ENCODE data around the gene ADAMTS4.
A peak's percentile ranks its signal among the peaks of the same experiment; 100 is the strongest.
"Not testable (repeated sequence)": the region's sequence is repeated elsewhere in the genome, so short reads cannot be mapped to it uniquely, and the experiment has no call there.

The ADAMTS4 gene, protein sequence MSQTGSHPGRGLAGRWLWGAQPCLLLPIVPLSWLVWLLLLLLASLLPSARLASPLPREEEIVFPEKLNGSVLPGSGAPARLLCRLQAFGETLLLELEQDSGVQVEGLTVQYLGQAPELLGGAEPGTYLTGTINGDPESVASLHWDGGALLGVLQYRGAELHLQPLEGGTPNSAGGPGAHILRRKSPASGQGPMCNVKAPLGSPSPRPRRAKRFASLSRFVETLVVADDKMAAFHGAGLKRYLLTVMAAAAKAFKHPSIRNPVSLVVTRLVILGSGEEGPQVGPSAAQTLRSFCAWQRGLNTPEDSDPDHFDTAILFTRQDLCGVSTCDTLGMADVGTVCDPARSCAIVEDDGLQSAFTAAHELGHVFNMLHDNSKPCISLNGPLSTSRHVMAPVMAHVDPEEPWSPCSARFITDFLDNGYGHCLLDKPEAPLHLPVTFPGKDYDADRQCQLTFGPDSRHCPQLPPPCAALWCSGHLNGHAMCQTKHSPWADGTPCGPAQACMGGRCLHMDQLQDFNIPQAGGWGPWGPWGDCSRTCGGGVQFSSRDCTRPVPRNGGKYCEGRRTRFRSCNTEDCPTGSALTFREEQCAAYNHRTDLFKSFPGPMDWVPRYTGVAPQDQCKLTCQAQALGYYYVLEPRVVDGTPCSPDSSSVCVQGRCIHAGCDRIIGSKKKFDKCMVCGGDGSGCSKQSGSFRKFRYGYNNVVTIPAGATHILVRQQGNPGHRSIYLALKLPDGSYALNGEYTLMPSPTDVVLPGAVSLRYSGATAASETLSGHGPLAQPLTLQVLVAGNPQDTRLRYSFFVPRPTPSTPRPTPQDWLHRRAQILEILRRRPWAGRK

DNA sequence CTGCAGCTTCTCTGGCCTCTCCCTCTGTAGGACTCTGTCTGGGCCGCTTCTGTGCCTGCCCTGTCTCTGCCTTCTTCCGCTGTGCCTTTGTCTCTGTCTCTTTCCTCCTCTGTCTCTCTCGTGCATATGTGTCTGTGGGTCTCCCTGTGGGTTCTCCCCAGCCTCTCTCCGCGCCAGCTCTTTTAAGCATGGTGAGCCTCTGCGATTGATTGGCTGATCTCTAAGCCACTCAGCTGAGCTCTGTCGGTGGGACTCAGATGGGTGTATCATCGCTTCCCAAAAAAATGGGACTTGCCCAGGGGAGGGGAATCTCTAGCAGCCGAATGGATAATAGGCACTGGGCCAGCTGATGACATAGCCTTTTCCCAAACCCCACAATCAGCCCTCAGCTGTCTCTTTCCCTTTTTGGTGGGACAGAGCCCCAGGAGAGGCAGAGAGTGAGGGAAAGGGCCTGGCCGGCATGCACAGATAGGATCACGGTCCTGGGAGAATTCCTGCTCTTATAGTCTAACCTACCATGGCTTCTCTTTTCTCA, at the start of gene ADAMTS4:
TSS of gene ADAMTS4 (minus strand) at position 158 of the 535 bp plus-strand sequence. CDS start 427 bp downstream, outside the sequence.
- DNase-seq (ENCODE audit: low read depth in 3 of 3, low spot score in 1 of 3) = no peak

DNA sequence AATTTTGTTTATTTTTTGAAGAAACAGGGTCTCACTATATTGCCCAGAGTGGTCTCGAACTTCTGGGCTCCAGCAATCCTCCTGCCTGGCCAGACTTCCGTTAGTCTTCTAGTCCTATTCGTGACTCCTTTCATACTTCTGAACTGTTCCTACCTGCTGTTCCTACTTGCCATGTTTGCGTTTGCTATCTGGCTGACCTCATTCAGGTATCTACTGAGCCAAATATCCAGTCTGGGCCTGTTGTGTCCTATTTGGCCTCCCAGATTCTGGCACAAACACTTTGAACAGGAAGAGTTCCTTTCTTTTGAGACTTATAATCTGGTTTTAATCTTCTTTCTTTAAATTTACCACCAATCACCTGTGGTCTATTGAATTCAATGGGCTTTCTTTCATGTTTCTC, 46.0 kb upstream of the ADAMTS4 start:
- DNase-seq (ENCODE audit: low read depth in 3 of 3, low spot score in 1 of 3) = no peak

DNA sequence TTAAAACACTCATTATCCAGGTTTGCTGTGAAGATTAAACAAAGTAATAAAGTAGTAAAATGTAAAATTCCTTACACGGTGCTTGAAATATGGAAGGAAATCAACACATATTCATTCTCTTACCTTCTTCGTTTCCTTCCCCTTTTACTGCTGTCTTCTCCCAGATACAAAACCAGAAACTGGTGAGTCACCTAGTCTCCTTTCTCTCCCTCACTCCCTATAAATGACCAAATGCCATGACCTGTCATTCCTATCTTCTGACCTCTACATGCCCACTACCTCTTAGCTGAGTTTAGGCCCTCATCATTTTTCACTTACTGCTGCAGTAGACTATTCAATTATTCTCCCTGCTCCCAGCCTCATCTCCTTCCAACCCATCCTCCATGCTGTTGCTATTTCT, 43.5 kb upstream of the ADAMTS4 start:
- DNase-seq (ENCODE audit: low read depth in 3 of 3, low spot score in 1 of 3) = no peak

DNA sequence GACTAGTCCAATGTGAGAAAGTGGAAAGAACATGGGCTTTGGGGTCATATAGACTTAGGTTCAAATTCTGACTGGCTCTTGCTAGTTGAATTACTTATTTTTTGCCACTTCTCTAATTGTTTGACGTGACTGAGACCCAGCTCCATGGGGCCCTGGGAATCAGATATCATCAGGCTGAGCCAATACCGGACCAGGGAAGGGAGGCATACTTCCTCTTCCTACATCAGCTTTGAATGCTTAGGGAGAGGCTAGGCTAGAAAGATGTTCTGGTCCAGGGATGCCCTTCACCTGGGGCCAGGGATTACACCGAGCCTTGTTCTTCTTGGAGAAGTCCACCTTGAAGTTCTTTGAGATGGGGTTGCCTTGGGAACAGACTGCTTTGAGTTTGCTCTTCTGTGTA, 42.8 kb upstream of the ADAMTS4 start:
- DNase-seq (ENCODE audit: low read depth in 3 of 3, low spot score in 1 of 3) = no peak

DNA sequence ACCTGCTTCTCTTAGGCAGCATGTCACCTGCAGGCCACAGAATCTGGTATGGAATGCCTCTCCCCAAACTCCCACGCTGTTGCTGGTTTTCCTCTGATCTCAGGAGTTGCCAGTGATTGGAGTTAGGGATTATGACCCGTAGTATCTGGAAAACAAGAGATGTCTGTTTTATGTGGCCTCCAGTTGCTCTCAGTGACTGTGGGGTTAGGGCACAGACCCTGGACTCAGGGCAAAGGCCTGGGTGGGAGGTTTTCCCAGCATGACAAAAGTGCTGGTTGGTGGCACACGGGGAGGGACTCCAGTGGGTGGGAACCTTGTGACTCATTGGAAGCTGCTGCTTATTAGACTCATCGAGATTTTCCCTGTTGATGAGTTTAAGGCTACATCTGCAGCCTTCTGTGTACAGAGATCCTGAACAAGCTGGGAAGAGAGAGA, 39.2 kb upstream of the ADAMTS4 start, which contains the start of gene NR1I3:
TSS of gene NR1I3 (minus strand) at position 165 of the 435 bp plus-strand sequence. CDS start 1,638 bp downstream, outside the sequence.
- no peak for DNase-seq (ENCODE audit: low read depth in 3 of 3, low spot score in 1 of 3)

DNA sequence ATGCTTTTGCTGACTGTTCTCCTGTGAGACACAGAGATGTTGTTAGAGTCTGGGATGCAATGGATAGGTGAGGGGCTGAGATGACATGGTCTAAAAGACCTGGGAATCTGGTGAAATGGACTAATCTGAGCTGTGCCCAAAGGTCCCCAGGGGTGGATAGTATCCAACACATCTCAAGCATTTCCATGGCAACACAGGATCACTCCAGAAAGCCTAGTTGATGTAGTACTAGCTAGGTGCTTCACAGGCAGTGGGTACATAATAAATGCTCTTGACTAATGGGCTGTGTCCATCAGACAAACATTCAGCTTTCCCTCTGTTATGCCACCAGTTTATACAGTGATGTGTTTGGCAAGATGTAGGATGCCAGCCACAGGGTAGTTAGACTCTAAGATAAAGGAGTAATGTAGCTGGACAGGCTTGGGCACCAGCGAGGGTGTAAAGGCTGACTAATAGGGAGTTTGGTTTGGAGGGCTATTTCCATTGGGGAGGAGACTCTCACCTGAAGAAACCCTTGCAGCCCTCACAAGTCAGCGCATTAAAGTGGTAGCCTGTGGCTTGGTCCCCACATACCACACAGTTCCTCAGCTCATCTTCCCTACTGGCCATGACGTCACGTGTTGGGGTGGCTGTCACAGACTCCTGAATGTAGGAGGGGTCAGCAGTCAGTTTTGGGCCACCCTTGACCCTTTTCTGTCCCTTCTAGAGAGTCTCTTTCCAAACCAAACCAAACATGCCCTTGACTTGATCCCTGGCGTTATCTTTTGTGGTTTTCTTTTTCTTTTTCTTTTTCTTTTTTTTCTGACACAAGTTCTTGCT, 37.3 kb upstream of the ADAMTS4 start:
- no peak for DNase-seq (ENCODE audit: low read depth in 3 of 3, low spot score in 1 of 3)

DNA sequence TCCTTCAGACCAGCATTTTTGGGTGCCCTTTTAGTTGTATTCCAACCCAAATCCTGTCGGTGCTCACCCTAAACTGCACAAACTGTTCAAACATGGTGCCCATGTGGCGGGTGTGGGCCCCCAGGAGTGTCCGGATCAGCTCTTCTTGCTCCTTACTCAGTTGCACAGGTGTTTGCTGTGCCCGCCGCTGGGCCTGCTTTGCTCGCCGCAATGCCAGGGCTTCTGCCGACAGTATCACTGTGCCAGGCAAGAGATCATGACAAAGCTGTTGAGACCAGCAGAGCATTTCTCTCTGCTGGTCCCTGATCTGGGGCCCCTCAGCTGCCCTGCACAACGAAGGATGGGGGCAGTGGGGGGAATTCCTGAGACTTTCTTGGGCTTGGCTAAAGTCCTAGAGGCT, 34.2 kb upstream of the ADAMTS4 start:
- DNase-seq (ENCODE audit: low read depth in 3 of 3, low spot score in 1 of 3) = no peak

DNA sequence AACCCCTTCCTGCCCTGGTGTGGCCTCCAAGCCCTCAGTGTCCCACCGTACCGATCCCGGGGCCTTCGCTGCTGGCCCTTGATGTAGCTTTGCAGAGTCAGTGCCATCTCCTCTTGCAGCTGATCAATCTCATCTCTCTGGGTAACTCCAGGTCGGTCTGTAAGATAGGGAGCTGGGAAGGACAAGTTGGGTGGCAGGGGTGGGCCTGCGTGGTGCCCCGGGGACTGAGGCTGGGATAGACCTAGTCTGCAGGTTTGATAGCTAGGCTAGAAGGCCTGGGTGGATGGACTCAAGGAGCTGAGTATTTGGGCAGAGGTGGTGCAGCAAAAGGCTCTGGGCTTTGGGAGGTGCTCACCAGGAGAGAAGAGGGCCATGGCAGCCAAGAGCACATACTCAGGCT, 31.9 kb upstream of the ADAMTS4 start:
- no peak for DNase-seq (ENCODE audit: low read depth in 3 of 3, low spot score in 1 of 3)

DNA sequence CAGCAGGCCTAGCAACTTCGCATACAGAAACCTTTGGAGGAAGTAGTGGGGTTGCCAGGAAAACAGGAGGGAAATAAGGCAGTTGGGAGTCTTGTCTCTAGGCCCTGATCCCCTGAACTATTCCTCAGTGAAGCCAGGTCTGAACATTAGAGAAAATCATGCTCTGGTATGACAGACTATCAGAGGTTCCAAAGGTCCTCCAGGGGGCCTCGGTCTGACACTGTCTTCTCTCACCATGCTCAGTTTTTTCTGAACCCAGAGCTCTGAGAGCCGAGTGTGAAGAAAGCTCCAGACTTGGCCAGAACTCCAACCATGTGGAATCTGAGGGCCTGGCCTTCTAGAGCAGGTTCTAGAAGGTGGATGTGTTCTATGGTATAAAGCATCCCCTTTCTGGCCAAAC, 31.0 kb upstream of the ADAMTS4 start:
- DNase-seq (ENCODE audit: low read depth in 3 of 3, low spot score in 1 of 3) = no peak

DNA sequence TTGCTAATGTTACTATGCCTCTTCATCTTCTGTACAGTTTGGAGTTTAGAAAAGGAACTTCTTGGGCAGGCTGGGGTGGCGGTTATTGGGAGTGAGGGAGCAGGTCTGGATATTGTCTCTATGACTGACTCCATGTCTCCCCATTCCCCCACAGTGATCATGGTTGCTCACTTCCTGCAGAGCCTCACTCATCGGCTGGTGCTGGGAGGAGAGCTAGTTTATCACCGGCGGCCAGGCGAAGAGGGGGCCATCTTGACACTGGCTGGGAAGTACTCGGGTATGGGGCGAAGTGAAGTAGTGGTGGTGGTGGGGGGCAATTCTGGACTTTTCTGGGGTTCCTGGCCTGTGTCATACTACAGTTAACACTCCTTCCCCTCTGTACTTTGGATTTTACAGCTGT, 29.2 kb upstream of the ADAMTS4 start:
- DNase-seq (ENCODE audit: low read depth in 3 of 3, low spot score in 1 of 3) = no peak

DNA sequence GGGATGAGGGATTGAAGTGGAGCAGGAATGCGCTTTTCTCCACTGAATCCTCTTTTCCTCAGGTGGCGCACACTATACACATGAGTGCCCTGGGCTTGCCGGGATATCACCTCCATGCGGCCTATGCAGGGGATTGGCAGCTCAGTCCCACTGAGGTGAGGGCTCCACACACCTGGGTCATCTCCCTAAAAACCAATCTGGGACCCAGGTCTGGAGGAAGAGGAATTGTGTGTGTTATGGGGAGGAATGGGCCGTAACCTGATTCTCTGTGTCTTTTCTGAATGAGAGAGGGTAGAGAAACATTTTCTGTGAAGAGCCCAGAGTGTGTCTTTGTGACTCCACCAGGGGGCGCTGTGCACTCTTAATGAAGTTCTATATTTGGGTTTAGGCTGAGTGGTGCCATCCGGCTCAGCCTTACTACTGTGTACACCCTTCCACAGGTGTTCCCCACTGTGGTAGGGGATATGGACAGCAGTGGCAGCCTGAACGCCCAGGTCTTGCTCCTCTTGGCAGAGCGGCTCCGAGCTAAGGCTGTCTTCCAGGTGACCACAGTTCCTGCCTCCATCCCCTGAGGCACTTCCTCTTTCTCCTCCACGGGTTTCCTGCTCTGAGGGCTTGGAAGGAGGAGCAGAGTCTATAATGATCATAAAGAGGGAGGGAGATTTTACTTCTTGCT, 28.5 kb upstream of the ADAMTS4 start:
- DNase-seq (ENCODE audit: low read depth in 3 of 3, low spot score in 1 of 3) = peak; percentile 75 to 89 (median 77)

DNA sequence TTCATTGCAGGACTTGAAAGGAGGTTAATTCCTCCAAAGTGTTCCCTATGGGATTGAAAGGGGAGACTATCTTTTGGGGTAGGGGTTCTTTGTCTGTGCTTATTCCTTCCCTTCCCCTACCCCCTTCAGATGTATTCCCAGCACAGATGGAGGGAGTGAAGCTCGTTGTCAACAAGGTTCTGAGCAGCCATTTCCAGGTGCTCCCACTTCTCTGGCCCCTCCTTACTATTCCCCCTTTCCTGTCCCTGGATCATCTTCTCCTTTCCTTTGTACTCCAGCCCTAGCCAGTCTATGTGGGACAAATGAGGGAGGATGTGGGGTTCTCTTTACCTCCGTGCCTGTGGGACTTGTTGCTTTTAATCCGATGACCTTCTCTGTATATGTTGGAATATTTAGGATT, 27.9 kb upstream of the ADAMTS4 start:
- DNase-seq (ENCODE audit: low read depth in 3 of 3, low spot score in 1 of 3) = no peak

DNA sequence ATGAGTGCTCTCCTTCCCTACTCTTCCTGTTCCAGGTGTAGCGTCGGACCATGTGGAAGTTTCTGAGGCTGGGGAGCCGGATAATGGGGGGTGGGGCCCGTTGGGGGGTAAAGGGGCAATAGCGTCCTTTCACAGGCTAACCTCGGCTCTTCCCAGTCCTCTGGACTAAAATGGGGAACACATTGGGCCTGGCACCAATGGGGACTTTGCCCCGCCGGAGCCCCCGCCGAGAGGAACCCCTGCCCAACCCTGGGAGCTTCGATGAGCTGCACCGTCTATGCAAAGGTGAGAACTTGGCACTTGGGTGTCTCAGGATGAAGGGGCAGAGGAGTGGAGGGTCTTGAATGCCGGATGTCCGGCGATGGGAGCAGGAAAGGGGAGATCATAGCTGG, 27.5 kb upstream of the ADAMTS4 start:
- no peak for DNase-seq (ENCODE audit: low read depth in 3 of 3, low spot score in 1 of 3)

DNA sequence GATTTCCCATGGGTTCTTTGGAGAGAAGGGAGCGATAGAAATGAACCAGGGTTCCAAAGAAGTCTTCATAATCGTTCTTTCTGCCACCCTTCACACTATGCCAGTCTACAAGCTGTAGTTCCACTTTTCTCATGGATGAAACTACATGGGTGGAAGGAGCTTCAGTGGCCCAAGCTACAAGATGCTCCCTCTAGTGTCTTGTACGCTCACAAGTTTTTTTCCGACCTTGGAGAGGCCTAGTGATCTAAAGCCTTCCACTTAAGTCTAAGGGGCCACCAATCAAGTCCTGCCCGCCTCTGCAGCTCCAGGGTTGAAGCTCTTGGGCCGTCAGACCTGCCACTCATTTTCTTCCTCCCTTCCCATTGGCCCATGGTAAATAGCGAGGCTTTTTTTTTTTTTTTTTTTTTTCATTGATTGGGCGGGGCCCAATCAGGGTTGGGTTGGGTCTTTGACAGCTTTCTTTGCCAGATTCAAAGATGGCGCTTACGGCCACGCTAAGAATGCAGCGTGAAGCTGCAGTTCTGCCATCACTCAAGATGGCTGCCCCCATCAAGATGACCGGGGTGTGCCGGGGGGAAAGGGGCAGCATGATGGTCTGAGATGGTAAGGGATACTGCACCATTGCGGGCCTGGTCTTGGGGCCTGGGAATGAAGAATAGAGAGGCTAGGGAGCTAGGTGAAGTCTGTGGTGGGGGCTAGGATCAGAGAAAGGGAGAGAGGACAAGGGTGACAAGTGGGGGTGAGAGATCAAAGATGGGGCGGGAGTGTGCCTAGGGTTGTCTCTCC, 26.9 kb upstream of the ADAMTS4 start, which contains the start of gene TOMM40L:
TSS of gene TOMM40L (plus strand) at position 527 of the 786 bp plus-strand sequence. CDS start 430 bp downstream, outside the sequence.
- DNase-seq (ENCODE audit: low read depth in 3 of 3, low spot score in 1 of 3) = peak; percentile 73 to 80 (median 73)

DNA sequence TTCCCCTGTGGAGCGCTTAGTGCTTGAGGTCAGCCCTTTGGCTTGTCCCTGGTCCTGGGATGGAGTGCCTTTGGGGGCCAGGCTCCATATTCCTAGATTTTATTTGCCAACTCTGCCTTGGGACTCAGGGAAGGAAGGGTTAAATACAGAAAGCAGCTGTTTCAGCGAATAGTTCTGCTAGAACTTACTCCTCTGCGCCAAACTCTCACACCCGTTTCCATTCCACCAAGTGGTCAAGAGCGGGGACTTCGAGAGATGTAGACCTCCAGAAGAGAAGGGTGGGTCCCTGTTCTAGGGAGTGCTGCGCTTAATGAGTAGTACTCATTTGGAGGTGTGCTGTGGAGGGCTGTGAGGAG, 26.3 kb upstream of the ADAMTS4 start:
- DNase-seq (ENCODE audit: low read depth in 3 of 3, low spot score in 1 of 3) = no peak

DNA sequence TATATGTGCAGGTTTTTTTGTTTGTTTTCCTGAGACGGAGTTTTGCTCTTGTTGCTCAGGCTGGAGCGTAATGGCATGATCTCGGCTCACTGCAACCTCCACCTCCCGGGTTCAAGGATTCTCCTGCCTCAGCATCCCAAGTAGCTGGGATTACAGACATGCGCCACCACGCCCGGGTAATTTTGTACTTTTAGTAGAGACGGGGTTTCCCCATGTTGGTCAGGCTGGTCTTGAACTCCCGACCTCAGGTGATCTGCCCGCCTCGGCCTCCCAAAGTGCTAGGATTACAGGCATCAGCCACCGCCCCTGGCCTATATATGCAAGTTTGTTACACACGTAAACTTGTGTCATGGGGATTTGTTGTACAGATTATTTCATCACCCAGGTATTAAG, 25.8 kb upstream of the ADAMTS4 start:
- DNase-seq (ENCODE audit: low read depth in 3 of 3, low spot score in 1 of 3) = not testable (repeated sequence)

DNA sequence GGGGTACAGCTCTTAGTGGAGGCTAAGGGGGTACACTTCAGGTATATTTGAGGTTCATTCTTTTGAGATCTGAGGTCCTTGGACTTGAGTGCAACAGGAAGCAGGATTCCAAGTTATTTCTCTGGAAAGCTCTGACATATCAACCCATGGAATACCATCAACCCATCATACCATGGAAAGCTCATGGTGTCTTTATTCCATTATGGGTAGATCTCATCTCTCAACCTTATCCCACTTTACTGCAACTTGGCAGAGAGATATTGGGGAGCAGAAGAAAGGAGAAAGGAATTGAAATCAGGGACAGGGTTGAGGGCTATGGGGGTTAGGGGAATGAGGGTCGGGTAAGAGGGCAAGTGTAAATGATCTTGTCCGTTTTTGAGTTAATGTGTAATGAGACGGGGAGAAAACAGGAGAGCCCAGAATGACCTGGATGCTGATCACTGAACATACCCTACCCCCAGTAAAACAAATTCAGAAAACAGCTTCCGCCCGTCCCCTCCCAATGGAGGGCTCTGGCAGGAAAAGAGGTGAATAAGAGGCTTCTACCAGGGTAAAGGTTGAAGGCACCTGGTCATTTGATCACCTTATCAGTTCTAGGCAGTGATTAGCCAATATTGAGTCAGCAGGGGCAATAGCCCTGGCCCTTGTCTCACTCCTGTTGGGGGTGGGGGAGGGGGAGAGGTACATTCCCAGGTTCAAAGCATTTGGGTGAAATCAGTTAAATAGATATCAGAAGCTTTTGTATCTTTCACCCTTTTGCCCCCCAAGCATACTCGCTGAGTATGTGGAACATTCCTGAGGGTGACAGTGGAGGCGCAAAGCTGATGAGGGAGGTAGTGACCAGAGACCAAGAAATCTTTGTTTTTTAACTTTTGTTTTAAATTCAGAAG, 25.2 kb upstream of the ADAMTS4 start:
- no peak for DNase-seq (ENCODE audit: low read depth in 3 of 3, low spot score in 1 of 3)

DNA sequence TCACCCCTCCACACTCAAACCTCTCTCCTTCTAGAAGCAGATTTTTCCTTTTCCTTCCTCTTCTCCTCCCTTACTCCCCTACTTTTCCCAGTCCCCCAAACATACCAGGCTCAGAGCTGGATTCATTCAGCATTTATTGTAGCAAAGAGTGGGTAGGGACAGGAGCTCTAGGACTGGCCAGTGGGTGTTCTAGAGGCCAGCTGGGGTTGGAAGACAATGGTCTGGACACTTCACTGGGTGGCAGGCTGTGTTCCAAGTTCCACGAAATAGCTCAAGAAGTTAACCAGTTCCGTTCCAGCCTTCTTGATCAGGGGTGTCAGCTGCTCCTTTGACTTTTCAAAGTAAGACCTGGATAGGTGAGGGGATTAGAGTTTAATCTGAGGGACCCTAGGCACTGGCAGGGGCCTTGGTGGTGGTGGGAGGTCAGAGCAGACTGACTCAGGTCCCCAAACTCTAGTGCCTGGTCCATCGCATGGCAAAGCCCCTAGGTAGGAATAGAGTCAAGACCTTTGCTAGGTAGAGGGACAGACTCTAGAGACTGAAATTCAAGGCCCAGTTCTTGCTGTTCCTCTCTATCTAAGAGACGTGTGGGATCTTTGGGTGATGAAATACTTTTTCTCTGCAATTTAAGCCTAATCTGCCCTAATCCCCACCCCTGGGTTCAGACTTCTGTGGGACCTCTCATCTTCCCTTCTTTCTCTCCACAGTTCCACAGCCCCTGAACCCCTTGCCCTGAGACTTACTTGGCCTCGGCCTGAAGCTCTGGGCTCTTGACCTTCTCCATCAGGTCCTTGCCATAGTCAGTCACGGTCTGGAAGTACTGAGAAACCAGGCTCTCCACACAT, 23.5 kb upstream of the ADAMTS4 start:
- DNase-seq (ENCODE audit: low read depth in 3 of 3, low spot score in 1 of 3) = no peak

Data from stimulated activated CD4-positive, alpha-beta T cell treated with anti-CD3 and anti-CD28 coated beads, TNF-alpha, amount 100 ng/mL, for 1 hour (primary cell).